GM12865 (cell line): ENCODE measurements around the gene ZCCHC9.
"Not testable (repeated sequence)": the region's sequence is repeated elsewhere in the genome, so short reads cannot be mapped to it uniquely, and the experiment has no call there.

ENCODE experiments used
- DNase-seq: peaks from one replicate; pipeline ENCODE4 v3.0.0; 2010; ENCODE audit warnings: low read depth
- H3K4me3 ChIP-seq: 2 replicates; pipeline ENCODE4 v1.5.1; 2011; ENCODE audit warnings: mild to moderate bottlenecking, low read depth, low read length, control low read depth
- TF ChIP-seq, protein P1 (sequence below): IDR thresholded peaks from 2 replicates; pipeline ENCODE4 v1.5.1; 2011; ENCODE audit warnings: low read length, control low read depth, low read depth, inconsistent platforms; ENCODE audit not compliant: insufficient read depth; ENCODE audit errors: missing control alignments

ZCCHC9 gene

DNA sequence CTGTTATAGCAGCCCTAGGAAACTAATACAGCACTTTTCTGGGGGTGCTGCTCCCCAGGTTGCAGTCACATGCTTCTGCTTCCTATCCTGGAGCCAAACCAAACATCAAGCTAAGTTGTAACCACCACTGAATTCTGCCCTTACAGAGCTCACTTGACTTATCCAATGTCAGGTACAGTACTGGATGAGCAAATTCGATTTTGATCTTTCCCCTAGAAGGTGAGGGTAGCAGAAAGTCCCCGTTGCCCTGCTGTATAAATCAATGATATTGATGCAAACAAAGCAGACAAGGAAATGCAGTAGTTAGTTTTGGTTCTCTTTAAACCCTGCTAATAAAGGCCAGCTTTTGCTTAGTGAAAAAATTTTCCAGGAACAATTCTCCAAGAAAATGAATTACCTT is 36.4 kb downstream of the ZCCHC9 start:
- no peak overlapping the region for H3K4me3 ChIP-seq
- DNase-seq, result no peak

DNA sequence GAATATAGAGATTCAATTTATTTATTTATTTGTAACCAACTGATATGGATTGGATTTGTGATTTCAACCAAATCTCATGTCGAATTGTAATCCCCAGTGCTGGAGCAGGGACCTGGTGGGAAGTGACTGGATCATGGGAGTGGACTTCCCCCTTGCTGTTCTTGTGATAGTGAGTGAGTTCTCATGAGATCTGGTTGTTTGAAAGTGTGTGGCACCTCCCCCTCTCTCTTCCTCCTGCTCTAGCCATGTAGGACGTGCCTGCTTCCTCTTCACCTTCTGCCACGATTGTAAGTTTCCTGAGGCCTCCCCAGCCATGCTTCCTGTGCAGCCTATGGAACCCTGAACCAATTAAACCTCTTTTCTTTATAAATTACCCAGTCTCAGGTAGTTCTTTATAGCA is 36.8 kb downstream of the ZCCHC9 start:
- not testable (repeated sequence) for DNase-seq

More for the DNA sequence above, 36.4 kb downstream of the ZCCHC9 start:
- TF ChIP-seq, protein P1, sequence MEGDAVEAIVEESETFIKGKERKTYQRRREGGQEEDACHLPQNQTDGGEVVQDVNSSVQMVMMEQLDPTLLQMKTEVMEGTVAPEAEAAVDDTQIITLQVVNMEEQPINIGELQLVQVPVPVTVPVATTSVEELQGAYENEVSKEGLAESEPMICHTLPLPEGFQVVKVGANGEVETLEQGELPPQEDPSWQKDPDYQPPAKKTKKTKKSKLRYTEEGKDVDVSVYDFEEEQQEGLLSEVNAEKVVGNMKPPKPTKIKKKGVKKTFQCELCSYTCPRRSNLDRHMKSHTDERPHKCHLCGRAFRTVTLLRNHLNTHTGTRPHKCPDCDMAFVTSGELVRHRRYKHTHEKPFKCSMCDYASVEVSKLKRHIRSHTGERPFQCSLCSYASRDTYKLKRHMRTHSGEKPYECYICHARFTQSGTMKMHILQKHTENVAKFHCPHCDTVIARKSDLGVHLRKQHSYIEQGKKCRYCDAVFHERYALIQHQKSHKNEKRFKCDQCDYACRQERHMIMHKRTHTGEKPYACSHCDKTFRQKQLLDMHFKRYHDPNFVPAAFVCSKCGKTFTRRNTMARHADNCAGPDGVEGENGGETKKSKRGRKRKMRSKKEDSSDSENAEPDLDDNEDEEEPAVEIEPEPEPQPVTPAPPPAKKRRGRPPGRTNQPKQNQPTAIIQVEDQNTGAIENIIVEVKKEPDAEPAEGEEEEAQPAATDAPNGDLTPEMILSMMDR, result no peak

DNA sequence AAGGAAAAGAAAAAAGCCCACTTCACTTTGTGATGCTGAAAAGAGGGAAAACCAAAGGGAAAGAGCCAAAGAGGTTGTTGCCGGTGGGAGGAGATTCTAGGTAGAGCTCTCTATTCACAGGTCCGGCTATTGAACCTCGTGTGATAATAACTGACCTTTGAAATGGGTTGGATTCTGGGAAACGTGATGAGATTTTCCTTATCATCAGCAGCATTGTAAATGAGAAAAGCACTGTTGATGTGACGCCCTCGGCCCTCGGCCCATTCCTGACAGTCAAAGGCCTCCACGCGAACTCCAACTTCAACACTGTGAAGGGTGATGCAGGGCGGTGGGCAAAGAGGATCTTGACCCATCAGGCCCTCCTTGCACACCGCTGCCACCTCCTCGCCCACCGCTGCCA is 43.3 kb downstream of the ZCCHC9 start:
- no peak for DNase-seq
- no peak overlapping the region for H3K4me3 ChIP-seq
- TF ChIP-seq, protein P1, result no peak

More for the DNA sequence above, 36.8 kb downstream of the ZCCHC9 start:
- H3K4me3 ChIP-seq, result not testable (repeated sequence)

DNA sequence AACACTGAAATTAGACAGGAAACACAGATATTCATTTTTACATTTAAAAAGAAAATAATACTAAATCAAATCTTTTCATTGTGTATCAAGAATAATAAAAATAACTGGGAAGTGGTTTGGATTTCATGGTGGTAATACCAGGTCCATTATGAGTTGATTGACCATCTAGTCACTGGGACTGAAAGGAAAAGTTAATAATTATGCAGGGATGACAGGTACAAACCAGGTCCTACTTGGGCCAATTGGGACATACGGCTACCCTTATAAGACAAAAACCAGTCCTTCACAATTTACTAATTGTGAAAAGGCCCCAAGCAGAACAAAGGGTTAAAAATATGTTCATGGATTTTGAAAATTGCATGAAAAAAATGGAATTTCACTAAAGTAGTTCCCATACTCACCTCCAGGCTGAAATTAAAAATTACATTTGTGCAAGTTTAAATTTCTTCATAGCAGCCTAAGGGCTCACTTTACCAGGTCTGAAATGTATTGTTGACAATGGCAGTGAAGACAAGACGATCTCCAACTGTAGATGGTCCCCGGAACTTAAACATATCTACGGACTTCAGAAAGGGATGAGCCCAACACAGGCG is 44.1 kb downstream of the ZCCHC9 start:
- H3K4me3 ChIP-seq, result no peak overlapping the region
- no peak for DNase-seq
- TF ChIP-seq, protein P1, result no peak

DNA sequence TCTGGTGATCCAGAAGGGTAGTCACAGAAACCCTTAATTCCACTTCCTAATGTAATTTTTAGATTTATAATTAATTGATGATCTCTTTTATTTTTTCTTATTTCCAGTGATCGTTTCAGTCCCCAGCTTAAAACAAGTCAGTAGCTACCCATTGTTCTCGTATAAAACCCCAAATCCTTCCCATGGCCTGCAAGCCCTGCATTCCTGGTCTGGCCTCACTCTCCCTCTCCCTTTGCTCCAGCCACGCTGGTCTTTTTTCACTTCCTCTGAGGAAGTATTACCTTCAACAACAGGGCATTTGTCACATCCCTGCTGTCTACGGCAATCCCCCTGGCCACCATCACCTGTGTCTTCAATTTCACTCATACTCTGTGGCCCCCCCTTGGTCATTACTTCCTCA is 47.8 kb downstream of the ZCCHC9 start:
- no peak for DNase-seq
- TF ChIP-seq, protein P1, result no peak
- no peak overlapping the region for H3K4me3 ChIP-seq

DNA sequence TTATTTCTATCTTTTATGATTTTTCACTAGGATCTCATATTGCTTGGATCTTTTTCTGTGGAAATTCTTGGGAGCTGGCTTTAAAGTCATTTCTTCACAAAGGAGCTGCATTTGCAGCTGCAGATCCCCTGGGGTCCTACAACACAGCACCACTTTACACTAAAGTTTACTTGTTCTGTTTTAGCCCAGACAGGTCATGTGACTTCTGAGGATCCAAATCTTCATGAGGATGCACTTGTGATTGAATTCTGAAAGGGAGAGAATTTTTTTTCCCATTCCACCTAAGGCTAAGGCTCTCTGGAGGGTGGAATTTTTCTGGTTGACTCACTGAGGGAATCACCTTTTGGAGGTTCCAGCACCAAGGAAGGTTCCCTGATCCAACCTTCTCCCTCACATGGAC is 49.1 kb downstream of the ZCCHC9 start:
- DNase-seq, result no peak
- TF ChIP-seq, protein P1, result no peak
- no peak overlapping the region for H3K4me3 ChIP-seq

DNA sequence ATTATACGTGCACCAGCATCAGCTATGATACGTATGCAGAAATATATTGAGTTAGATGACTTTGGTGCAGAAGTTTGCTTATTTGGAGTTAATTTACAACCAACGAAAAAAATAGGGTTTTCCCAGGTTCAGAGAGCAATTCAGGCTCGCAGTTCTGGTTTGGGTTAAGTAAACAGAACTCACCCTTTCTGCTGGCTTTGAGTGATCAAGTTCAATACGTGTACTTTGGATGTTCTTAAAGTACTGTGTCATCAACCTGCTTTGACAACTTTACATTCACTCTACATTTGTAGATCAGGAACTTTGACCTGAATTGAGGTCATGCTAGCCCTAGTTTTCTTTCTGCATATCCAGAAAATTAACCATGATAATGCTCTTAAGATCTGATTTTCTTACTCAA is 51.8 kb downstream of the ZCCHC9 start:
- DNase-seq, result no peak
- no peak overlapping the region for H3K4me3 ChIP-seq
- TF ChIP-seq, protein P1, result no peak
